ENCODE measurements around the gene EPHA7. TPM values are rescaled to one million over a fixed set of nuclear protein-coding genes. Genes with fewer than 3 reads are reported as not detected.

Gene EPHA7
- total RNA-seq, 1 donor from 2014 or later, result not detected

- intact Hi-C loops (cut with micrococcal nuclease), result no loop called here
Measured at GRCh38 chr6:93248631-93249030, 170.7 kb downstream of the EPHA7 start.

GRCh38 chr6:93243231-93243778 lies 176.1 kb downstream of the EPHA7 start:
- intact Hi-C loops (cut with micrococcal nuclease), result no loop called here

- intact Hi-C loops (cut with micrococcal nuclease), result no loop called here
Measured at GRCh38 chr6:93242049-93242448, 177.3 kb downstream of the EPHA7 start.

- intact Hi-C loops (cut with micrococcal nuclease), result no loop called here
Measured at GRCh38 chr6:93238632-93239031, 180.7 kb downstream of the EPHA7 start.

- intact Hi-C loops (cut with micrococcal nuclease), result no loop called here
Measured at GRCh38 chr6:93235775-93236174, 183.6 kb downstream of the EPHA7 start.

GRCh38 chr6:93226822-93227221 lies 192.5 kb downstream of the EPHA7 start:
- intact Hi-C loops (cut with micrococcal nuclease), result no loop called here

GRCh38 chr6:93222071-93222851 lies 197.1 kb downstream of the EPHA7 start:
- intact Hi-C loops (cut with micrococcal nuclease), result no loop called here

GRCh38 chr6:93219447-93219846 lies 199.9 kb downstream of the EPHA7 start:
- intact Hi-C loops (cut with micrococcal nuclease), result no loop called here

GRCh38 chr6:93218096-93218495 lies 201.3 kb downstream of the EPHA7 start:
- intact Hi-C loops (cut with micrococcal nuclease), result no loop called here

GRCh38 chr6:93213028-93213427 lies 206.3 kb downstream of the EPHA7 start:
- intact Hi-C loops (cut with micrococcal nuclease), result no loop called here

GRCh38 chr6:93210908-93211307 lies 208.5 kb downstream of the EPHA7 start:
- intact Hi-C loops (cut with micrococcal nuclease), result no loop called here

- intact Hi-C loops (cut with micrococcal nuclease), result no loop called here
Measured at GRCh38 chr6:93209358-93209757, 210.0 kb downstream of the EPHA7 start.

- intact Hi-C loops (cut with micrococcal nuclease), result no loop called here
Measured at GRCh38 chr6:93196406-93196970, 222.9 kb downstream of the EPHA7 start.

- intact Hi-C loops (cut with micrococcal nuclease), result no loop called here
Measured at GRCh38 chr6:93194480-93194879, 224.9 kb downstream of the EPHA7 start.

- intact Hi-C loops (cut with micrococcal nuclease), result no loop called here
Measured at GRCh38 chr6:93193868-93194267, 225.5 kb downstream of the EPHA7 start.
